DOHH2 (cell line): Measurements from ENCODE around the gene SMIM30.

ENCODE experiments used
- EZH2phosphoT487 ChIP-seq: fragments of 200-600 bp; sonication (generic); IDR thresholded peaks from 2 replicates; pipeline ENCODE4 v1.6.1; 2017; ENCODE audit warnings: borderline replicate concordance, mild to moderate bottlenecking, antibody characterized with exemption, low read length, moderate library complexity, mixed read lengths
- TF ChIP-seq, protein P1 (sequence below): fragments of 200-600 bp; sonication (generic); IDR thresholded peaks from one replicate; pipeline ENCODE4 v1.5.1; 2014; ENCODE audit warnings: antibody characterized with exemption, mild to moderate bottlenecking, low read depth, low read length; ENCODE audit not compliant: poor library complexity, severe bottlenecking

DNA sequence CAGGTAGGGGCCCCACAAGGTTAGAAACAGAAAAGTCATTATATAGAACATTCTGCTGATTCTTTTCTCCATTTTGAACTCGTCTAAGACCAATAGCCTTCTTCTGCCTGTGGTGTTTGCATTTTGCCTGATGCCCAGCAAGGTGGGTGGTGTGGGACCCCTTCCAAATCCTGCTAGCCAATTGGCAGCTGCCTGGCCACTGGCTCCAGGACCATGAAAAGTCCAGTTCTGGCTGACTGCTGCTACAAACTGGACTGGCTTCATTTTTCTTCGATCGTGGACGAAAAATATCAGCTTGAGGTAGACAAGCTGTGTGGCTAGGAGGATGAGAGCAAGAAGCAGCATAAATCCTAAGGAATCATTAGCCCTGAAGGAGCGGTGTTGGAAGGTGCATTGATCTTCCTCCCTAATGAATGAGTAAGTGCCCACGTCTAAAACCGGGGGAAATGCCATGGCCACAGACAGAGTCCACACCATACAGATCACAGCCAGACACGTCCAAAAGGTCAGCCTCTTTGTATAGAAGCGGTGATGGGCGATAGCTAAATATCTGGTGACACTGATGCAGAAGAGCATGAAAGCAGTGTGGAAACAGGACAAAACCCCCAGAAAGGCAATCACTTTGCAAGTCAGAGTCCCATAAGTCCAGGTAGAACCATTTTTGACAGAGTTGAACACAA lies 34.4 kb downstream of the SMIM30 start:
- TF ChIP-seq, protein P1, sequence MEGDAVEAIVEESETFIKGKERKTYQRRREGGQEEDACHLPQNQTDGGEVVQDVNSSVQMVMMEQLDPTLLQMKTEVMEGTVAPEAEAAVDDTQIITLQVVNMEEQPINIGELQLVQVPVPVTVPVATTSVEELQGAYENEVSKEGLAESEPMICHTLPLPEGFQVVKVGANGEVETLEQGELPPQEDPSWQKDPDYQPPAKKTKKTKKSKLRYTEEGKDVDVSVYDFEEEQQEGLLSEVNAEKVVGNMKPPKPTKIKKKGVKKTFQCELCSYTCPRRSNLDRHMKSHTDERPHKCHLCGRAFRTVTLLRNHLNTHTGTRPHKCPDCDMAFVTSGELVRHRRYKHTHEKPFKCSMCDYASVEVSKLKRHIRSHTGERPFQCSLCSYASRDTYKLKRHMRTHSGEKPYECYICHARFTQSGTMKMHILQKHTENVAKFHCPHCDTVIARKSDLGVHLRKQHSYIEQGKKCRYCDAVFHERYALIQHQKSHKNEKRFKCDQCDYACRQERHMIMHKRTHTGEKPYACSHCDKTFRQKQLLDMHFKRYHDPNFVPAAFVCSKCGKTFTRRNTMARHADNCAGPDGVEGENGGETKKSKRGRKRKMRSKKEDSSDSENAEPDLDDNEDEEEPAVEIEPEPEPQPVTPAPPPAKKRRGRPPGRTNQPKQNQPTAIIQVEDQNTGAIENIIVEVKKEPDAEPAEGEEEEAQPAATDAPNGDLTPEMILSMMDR, result no peak
- TF ChIP-seq EZH2phosphoT487, result no peak
